HG03565 (cell line): Measurements from ENCODE around the gene CASK.
A peak's percentile ranks its signal among the peaks of the same experiment; 100 is the strongest.
"Not testable (repeated sequence)": the region's sequence is repeated elsewhere in the genome, so short reads cannot be mapped to it uniquely, and the experiment has no call there.

ENCODE experiments used
- ATAC-seq: cut with Tn5 transposase; IDR thresholded peaks from one replicate; pipeline ENCODE4 v1.9.1; 2021; ENCODE audit warnings: mild to moderate bottlenecking, moderate library complexity; ENCODE audit not compliant: unreplicated experiment

CASK gene

GRCh38 chrX:41703574-41704029, 219.8 kb downstream of the CASK start:
- no peak for ATAC-seq

DNA sequence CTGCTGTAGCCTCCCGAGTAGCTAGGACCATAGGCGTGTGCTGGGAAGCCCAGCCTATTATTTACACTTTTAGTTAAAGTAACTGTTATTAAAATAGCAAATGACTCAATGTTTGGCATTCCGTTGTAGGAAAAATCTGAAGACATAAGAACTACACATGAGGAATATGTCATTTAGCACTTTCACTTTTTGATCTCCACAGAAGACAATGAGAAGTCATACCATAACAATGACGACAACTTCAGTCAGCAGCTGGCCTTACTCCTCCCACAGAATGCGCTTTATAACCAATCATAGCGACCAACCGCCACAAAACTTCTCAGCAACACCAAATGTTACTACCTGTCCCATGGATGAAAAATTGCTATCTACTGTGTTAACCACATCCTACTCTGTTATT, 227.9 kb downstream of the CASK start:
- no peak for ATAC-seq

DNA sequence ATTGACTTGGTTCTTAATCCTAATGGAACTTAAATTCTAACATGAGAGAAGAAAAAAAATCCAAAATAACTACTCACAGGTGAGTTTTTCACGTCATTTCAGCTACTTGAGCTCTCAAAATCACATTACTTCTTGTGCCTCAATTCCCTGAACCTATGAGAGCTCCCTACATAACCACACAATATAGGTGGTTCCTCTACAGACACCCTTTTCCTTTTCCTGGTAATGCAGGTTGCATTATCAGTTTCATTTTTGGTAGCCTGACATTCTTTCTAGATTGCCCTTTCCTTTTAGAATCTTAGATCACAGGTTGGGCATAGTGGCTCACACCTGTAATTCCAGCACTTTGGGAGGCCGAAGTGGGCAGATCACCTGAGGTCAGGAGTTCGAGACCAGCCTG, 230.3 kb downstream of the CASK start:
- no peak for ATAC-seq

GRCh38 chrX:41692162-41692749, 231.1 kb downstream of the CASK start:
- no peak for ATAC-seq

- no peak for ATAC-seq
These were observed 233.6 kb downstream of the CASK start for GRCh38 chrX:41689711-41690110.

DNA sequence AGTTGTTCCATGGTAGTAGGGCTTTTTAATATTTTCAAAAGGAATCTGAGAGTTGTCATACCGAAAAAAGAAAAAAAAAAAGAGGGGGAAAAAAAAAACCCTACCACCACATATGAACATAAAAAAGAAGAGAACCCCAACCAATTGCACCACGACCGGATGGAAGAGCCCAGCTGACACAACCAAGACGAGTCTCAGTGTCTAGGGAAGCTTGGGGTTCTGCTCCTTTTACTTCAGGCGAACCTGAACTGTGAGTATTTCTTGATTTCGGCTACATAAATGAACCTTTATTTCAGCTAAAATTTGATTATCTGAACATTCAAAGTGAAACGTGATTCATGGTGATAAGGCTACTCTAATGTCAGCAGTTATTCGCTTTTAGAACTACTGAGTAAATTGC, 234.5 kb downstream of the CASK start, which contains the start of gene GPR34:
GPR34 (plus strand) TSS at position 139 of the 400 bp plus-strand sequence. CDS start 6,661 bp downstream, outside the sequence.
- ATAC-seq, result no peak

DNA sequence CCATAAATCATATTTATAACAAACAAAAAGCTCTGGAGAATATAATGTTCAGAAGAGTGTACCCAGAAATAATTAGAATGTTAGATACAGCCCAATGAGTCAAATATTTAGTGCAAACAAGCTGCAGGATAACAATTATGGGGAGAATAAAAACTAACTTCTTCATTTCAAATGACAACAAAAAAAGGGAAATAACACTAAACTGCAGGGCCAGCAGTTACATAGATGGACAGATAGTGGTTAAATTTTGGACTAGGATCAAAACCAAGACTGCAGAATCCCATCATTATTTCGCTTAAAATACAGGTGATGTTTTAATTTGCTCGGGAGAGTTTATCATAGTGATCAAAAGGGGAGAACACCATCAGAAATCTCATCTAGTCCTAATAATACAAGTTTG, 235.2 kb downstream of the CASK start:
- no peak for ATAC-seq

- no peak for ATAC-seq
These were observed 236.6 kb downstream of the CASK start for GRCh38 chrX:41686788-41687187.

DNA sequence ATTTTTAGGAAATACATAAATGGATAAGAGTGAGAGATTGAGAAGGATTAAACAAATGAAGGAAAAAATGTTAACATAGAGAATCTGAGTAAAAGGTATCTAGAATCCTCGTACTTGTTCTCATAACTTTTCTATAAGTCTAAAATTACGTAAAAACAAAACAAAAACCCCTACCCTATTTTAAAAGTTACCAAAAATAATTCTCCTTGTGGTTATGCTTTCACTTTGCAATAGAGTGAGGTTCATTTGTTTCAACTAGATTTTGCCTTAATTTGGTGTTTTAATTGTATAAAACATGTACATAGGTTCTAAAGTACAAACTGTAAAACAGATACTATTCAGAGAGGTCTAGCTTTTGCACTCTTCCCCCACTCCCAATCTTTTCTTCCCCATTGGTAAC, 238.4 kb downstream of the CASK start:
- ATAC-seq, result no peak

- ATAC-seq, result no peak
These were observed 239.2 kb downstream of the CASK start for GRCh38 chrX:41684138-41684537.

GRCh38 chrX:41677183-41678060, 245.9 kb downstream of the CASK start:
- no peak for ATAC-seq

DNA sequence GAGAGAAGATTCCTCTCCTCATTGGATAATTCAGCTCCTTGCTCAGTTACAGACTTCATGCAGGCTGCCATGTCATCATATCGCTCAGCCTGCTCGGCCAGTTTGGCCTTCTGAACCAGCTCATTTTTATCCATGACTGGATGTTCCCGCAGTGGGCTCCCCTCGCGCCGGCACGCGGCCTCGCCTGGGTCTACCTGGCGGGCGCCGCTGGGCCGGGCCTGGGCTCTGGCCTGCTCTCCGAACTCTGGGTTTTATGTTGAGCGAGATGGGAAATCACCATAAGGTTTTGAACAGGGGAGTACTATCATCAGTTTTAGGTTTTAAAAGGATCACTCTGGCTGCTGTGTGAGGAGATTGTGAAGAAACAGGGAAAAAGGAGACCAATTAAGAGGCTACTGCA, 247.0 kb downstream of the CASK start:
- ATAC-seq, result not testable (repeated sequence)

DNA sequence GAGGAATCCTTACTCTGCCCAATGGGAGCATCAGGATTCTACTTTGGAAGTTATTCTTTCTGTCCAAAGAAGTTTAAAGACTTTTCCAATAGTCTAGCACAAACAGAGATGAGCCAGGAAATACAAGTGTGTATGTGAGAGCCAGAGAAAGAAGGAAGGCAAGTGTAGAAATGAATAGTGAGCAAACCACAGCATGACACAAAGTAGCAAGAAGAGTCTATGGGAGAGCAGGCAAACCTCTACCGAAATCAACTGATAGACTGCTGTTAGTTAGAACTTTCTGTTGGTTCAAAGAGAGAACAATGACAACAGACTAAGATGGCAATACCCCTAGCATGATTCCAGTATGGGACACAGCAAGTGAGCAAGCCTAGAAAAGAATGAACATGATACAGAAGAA, 250.7 kb downstream of the CASK start:
- ATAC-seq, result no peak

DNA sequence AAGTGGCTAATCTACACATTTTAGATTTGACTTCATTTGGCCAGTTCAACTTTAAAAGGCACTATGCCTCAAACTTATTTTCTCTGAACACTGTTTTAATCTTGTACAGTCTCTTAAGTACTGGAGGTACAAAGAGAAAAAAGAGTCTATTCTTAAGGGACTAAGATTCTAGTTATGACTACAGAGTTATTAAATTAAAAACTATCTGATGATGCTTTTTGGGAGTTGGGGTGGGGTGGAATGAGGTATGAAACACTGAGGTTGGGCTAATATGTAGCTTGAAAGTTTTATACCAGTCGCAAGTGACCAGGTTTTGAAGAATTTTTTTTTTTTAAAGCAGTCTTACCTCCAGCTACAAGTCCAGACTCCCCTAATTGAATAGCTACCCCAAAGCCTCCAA, 252.3 kb downstream of the CASK start:
- no peak for ATAC-seq

DNA sequence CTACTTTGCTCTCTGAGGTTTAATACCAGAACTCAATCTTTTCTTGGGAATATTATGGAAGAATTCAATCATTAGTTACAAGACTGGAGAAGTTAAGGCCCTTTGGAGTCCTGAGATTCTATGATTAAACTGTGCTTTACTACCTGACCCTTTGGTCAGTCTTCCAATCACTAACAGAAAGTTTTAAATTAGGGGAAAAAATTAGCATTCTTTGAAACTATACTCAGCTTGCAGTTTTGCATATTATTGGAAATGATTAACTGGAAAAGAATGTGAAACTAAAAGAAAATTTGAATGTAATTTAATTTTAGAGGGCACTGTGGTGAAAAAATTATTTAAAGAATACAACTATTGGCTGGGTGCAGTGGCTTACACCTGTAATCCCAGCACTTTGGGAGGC, 253.2 kb downstream of the CASK start:
- ATAC-seq, result no peak

GRCh38 chrX:41667631-41668030, 255.7 kb downstream of the CASK start:
- no peak for ATAC-seq

DNA sequence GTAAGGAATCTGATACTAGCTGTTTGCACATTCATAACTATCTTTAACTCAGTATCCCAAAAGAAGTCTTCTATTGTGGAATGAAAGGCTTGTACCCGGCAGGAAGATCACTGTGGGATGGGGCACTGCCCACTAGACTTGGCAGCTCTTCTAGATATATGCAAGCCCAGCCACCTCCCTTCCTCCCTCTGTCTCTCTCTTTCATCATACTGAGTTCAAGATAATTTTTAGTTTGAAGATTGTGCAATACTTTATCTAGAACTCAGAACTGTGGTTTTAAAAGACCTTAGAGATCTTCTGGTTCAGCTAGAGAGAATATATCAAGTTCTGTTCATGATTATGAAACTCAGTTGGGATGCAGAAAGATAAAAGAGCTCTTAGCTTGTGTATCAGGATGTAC, 257.1 kb downstream of the CASK start:
- no peak for ATAC-seq

DNA sequence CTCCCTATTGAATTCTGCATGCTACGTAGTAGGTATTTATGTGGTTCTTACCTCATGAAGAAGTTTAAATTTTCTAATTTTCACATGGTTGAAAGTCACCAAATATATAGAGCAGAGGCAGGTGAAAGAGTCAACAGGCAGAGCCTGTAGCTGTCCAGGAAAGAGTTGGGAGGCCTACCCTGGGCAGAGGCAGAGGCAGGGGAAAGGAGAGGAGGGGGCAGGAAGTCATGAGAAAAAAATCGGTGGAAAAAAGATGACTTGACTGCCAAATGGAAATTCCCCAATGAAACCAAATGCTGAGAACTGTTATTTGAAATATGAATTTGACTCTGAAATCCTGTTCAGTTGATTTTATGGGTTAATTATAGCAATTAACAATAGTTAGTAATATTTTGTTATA, 257.7 kb downstream of the CASK start:
- ATAC-seq, result no peak

- no peak for ATAC-seq
These were observed 258.4 kb downstream of the CASK start for GRCh38 chrX:41664908-41665307.

- ATAC-seq, result peak; percentile 88
These were observed 258.9 kb downstream of the CASK start for GRCh38 chrX:41664375-41664901.

GRCh38 chrX:41661366-41662095, 261.8 kb downstream of the CASK start:
- no peak for ATAC-seq
